ENCODE measurements around the gene HJURP.

Gene HJURP

DNA sequence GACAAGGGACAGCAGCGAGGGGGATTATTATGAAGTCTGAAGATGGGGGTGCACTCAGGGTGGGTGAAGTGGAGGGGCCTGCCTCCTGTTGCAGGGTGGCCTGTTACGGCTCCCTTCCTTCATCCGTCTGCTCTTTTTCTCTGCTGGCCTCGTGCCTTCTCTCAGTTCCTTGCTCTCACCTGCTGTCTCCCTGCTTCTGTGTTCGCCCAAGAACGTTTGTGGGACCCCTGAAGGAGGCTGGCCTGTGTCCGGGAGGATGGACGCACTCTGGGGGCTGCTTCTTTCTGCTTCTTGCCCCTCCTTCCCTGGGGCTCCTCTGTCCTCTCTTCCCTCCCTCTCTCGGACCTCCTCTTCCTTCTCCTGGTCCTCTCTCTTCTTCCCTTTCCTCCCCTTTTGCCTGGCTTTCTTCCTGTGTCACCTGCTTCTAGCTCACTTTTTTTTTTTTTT lies 62.4 kb downstream of the HJURP start:
- H3K9me3 ChIP-seq: no peaks in the 10 kb centered on the region
- TF ChIP-seq, protein P1, sequence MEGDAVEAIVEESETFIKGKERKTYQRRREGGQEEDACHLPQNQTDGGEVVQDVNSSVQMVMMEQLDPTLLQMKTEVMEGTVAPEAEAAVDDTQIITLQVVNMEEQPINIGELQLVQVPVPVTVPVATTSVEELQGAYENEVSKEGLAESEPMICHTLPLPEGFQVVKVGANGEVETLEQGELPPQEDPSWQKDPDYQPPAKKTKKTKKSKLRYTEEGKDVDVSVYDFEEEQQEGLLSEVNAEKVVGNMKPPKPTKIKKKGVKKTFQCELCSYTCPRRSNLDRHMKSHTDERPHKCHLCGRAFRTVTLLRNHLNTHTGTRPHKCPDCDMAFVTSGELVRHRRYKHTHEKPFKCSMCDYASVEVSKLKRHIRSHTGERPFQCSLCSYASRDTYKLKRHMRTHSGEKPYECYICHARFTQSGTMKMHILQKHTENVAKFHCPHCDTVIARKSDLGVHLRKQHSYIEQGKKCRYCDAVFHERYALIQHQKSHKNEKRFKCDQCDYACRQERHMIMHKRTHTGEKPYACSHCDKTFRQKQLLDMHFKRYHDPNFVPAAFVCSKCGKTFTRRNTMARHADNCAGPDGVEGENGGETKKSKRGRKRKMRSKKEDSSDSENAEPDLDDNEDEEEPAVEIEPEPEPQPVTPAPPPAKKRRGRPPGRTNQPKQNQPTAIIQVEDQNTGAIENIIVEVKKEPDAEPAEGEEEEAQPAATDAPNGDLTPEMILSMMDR (IDR thresholded peaks at IDR 0.05; ENCODE audit: low read depth, low read length): no peak
- no peaks in the 10 kb centered on the region for H3K4me1 ChIP-seq
- H3K4me3 ChIP-seq (ENCODE audit: low read depth, low read length): no peak overlapping the region
- H3K36me3 ChIP-seq: no peaks in the 10 kb centered on the region
- no peak for DNase-seq
- no peaks in the 10 kb centered on the region for H3K27me3 ChIP-seq

DNA sequence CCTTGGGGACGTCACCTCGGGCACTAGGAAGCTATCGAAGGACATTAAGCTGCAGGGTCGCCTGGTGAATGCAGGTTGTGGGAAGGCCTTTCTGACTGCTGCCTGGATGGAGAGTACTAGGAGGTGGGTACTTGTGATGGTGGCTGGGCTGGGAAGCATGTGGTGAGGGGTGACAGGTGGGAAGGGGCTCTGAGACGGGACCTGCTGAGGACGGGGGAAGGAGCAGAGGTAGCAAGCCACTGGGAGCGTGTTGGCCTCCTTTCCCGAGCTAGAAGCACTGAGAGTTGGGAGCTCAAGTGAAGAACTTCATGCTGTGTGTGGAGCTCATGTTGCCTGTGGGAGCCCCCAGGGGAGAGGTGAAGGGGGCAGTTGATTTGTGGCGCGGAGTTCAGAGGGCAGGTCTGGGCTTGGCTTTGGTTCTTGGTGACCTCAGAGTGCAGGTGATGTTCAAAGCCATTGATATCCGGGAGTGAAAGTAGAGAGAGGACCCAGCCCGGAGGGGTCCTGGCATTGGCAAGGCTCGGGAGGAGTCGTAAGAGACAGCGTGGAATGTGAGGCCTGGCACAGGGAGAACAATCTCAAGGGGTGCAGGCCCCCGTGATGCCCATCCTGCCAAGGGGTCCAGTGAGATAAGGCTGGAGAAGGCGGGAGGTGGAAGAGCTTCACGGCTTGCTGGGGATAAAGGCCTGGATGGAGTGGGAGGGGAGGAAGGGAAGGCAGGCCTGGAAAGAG lies 63.0 kb downstream of the HJURP start:
- TF ChIP-seq, protein P1 (IDR thresholded peaks at IDR 0.05; ENCODE audit: low read depth, low read length): no peak
- no peak overlapping the region for H3K4me3 ChIP-seq (ENCODE audit: low read depth, low read length)
- no peak for DNase-seq
- H3K4me1 ChIP-seq: no peaks in the 10 kb centered on the region
- no peaks in the 10 kb centered on the region for H3K36me3 ChIP-seq
- no peaks in the 10 kb centered on the region for H3K27me3 ChIP-seq
- H3K9me3 ChIP-seq: no peaks in the 10 kb centered on the region

DNA sequence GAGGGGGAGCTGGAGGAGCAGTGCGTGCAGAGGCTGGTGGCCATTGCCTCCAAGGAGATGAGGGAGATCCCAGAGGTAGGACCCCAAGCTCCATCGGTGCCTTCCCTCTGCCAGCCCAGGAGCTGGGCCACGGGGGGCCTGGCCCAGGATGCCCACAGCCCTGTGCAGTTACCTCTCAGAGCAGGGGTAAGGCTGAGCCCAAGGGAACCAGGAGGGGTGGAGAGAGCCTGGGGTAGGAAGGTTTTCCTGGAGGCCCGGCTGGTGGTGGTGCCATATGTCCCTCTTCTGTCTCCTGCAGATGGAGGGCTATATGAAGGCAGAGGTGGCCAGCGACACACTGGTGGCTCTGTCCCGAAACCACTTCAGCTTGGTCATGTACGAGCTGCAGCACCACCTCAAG lies 64.8 kb downstream of the HJURP start:
- DNase-seq: no peak
- no peaks in the 10 kb centered on the region for H3K27me3 ChIP-seq
- TF ChIP-seq, protein P1 (IDR thresholded peaks at IDR 0.05; ENCODE audit: low read depth, low read length): no peak
- no peaks in the 10 kb centered on the region for H3K4me1 ChIP-seq
- H3K4me3 ChIP-seq (ENCODE audit: low read depth, low read length): no peak overlapping the region
- H3K36me3 ChIP-seq: no peaks in the 10 kb centered on the region
- H3K9me3 ChIP-seq: no peaks in the 10 kb centered on the region
